Measurements from ENCODE around the gene PROP1.
"Not testable (repeated sequence)": the region's sequence is repeated elsewhere in the genome, so short reads cannot be mapped to it uniquely, and the experiment has no call there.

DNA sequence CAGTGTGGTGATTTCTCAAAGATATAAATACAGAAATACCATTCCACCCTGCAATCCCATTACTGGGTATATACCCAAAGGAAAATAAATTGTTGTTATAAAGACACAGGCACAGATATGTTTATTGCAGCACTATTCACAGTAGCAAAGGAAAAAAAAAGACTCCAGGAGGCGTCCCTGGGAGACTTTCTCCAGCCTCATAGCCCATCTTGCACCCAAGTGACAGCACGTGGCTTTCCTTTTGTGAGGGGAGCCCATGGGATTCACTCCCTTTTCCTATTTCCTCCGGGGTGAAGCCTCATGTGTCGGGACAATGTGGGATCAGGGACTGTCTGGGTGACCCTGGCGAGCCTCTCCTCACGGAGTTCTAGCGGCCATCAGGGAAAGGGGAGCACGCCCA lies 18.4 kb downstream of the PROP1 start:
- TF ChIP-seq, protein P1, sequence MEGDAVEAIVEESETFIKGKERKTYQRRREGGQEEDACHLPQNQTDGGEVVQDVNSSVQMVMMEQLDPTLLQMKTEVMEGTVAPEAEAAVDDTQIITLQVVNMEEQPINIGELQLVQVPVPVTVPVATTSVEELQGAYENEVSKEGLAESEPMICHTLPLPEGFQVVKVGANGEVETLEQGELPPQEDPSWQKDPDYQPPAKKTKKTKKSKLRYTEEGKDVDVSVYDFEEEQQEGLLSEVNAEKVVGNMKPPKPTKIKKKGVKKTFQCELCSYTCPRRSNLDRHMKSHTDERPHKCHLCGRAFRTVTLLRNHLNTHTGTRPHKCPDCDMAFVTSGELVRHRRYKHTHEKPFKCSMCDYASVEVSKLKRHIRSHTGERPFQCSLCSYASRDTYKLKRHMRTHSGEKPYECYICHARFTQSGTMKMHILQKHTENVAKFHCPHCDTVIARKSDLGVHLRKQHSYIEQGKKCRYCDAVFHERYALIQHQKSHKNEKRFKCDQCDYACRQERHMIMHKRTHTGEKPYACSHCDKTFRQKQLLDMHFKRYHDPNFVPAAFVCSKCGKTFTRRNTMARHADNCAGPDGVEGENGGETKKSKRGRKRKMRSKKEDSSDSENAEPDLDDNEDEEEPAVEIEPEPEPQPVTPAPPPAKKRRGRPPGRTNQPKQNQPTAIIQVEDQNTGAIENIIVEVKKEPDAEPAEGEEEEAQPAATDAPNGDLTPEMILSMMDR (IDR thresholded peaks at IDR 0.05; ENCODE audit: low read depth, low read length), result not testable (repeated sequence)
- TF ChIP-seq EZH2phosphoT487 (IDR thresholded peaks at IDR 0.05; ENCODE audit: low read depth), result not testable (repeated sequence)

Measured in OCI-LY3 (cell line).